Caco-2 (cell line): ENCODE measurements around the gene SMYD3. TPM values are rescaled to one million over a fixed set of nuclear protein-coding genes. Genes with fewer than 3 reads are reported as not detected.

Experiments used
- BruUV-seq: library from RNA; stranded (reverse); fragments of 400-500 nt; replicated peaks from 2 replicates; lab custom pipeline; 2021; lab: Mats Ljungman, UMichigan
- CTCF ChIA-PET: fragments of 300-600 bp; sonication (Branson Sonifier 250); formaldehyde crosslinking; loops from one replicate; lab custom pipeline; 2022; ENCODE audit warnings: antibody characterized with exemption; lab: Charles Lee
- POLR2A ChIA-PET: fragments of 300-600 bp; sonication (Branson Sonifier 250); formaldehyde crosslinking; loops from one replicate; lab custom pipeline; 2022; ENCODE audit warnings: antibody characterized with exemption; lab: Charles Lee
- DNase-seq, 2 experiments: peaks; one replicate each; pipeline versions ENCODE4 v3.0.0 to v3.0.0-alpha.2; 2020 to 2022
- H3K27me3 ChIP-seq: replicated peaks from 2 replicates; pipeline ENCODE4 v1.6.0; 2011; ENCODE audit warnings: low read length; ENCODE audit not compliant: control insufficient read depth, insufficient read depth
- H3K36me3 ChIP-seq: 2 replicates; pipeline ENCODE4 v1.5.1; 2011; ENCODE audit warnings: low read length; ENCODE audit not compliant: control insufficient read depth, insufficient read depth
- H3K4me1 ChIP-seq: fragments of 250-450 bp; sonication (Bioruptor Pico); 2 replicates; pipeline ENCODE4 v1.5.1; 2020; ENCODE audit warnings: mild to moderate bottlenecking
- H3K4me3 ChIP-seq: 2 replicates; pipeline ENCODE4 v1.5.1; 2011; ENCODE audit warnings: low read depth, mild to moderate bottlenecking, control low read depth, low read length
- H3K9me3 ChIP-seq: fragments of 250-450 bp; sonication (Bioruptor Pico); 2 replicates; pipeline ENCODE4 v1.5.1; 2020; ENCODE audit warnings: mild to moderate bottlenecking, moderate library complexity
- H3K27ac Mint-ChIP-seq: one replicate; pipeline ENCODE4 v1.8.0; 2022; ENCODE audit warnings: mixed read lengths; ENCODE audit not compliant: unreplicated experiment
- H3K27me3 Mint-ChIP-seq: one replicate; pipeline ENCODE4 v1.8.0; 2022; ENCODE audit warnings: mixed read lengths; ENCODE audit not compliant: insufficient read depth, unreplicated experiment
- H3K36me3 Mint-ChIP-seq: one replicate; pipeline ENCODE4 v1.8.0; 2022; ENCODE audit warnings: mild to moderate bottlenecking, mixed read lengths; ENCODE audit not compliant: insufficient read depth, unreplicated experiment
- H3K4me1 Mint-ChIP-seq: one replicate; pipeline ENCODE4 v1.8.0; 2022; ENCODE audit warnings: low read depth, mixed read lengths; ENCODE audit not compliant: unreplicated experiment
- H3K4me3 Mint-ChIP-seq: one replicate; pipeline ENCODE4 v1.8.0; 2022; ENCODE audit warnings: mild to moderate bottlenecking, moderate library complexity, mixed read lengths; ENCODE audit not compliant: unreplicated experiment
- H3K9me3 Mint-ChIP-seq: one replicate; pipeline ENCODE4 v1.8.0; 2022; ENCODE audit warnings: mixed read lengths; ENCODE audit not compliant: unreplicated experiment
- intact Hi-C: fragments of 100-400 bp; cut with micrococcal nuclease; formaldehyde crosslinking; loops from one replicate; pipeline ENCODE4 v1.10.0; 2022; ENCODE audit not compliant: unreplicated experiment
- total RNA-seq: library from RNA; stranded (reverse); gene quantifications from 2 replicates; pipeline ENCODE4 v1.2.3, GENCODE V29; 2022
- TF ChIP-seq, protein P1 (sequence below), 2 experiments: fragments of 200-600 bp in 1 of 2; IDR thresholded peaks; 1 replicate in 1 of 2; 2 replicates in 1 of 2; pipeline versions ENCODE4 v1.5.1 to v1.8.0; 2011 to 2022; ENCODE audit warnings: antibody characterized with exemption in 1 of 2, control low read depth in 1 of 2, inconsistent platforms in 1 of 2, low read depth in 1 of 2, low read length in 1 of 2, mild to moderate bottlenecking in 1 of 2, moderate library complexity in 1 of 2; ENCODE audit not compliant: insufficient read depth in 1 of 2, severe bottlenecking in 1 of 2, unreplicated experiment in 1 of 2

Gene SMYD3
- total RNA-seq, 1 experiment from 2014 or later, result 33.0 TPM

DNA sequence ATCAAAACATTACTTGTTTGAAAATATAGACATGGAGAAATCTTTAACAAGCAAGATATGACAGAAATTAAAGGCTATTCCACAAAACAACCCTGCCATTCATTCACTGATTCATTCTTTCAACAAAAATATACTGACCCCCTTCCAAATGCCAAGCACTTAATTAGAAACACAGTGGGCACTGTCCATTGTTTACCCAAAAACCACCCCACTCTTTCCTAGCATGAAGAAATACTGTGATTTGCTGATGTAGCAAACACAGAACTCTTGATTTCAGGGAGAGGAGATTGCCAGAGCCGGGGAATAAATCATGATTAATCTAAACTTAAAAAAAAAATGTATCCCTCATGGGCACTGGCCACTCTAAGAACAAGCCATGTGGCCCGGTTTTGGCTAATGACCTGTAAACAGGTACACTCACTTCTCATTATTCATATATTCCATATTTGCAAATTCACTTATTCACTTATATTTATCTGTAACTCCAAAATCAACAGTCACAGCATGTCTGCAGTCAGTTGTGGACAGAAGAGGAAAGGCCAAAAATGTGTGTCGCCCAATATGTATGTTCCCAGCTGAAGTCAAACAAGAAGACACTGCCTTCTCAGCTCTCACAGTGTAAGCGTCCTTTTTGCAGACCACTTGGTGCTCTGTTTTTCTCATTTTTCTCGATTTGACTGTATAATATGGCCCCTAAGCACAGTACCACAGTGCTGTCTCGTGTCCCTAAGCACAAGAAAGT lies 133.1 kb downstream of the SMYD3 start:
- Mint-ChIP-seq H3K9me3 (no peaks in the 10 kb centered on the region), H3K27me3 (no peaks in the 10 kb centered on the region), H3K4me1 (no peaks in the 10 kb centered on the region), H3K27ac (no peak overlapping the region), H3K4me3 (no peak overlapping the region), H3K36me3 (no peaks in the 10 kb centered on the region)
- intact Hi-C loops, result no loop called here
- TF ChIP-seq, protein P1, sequence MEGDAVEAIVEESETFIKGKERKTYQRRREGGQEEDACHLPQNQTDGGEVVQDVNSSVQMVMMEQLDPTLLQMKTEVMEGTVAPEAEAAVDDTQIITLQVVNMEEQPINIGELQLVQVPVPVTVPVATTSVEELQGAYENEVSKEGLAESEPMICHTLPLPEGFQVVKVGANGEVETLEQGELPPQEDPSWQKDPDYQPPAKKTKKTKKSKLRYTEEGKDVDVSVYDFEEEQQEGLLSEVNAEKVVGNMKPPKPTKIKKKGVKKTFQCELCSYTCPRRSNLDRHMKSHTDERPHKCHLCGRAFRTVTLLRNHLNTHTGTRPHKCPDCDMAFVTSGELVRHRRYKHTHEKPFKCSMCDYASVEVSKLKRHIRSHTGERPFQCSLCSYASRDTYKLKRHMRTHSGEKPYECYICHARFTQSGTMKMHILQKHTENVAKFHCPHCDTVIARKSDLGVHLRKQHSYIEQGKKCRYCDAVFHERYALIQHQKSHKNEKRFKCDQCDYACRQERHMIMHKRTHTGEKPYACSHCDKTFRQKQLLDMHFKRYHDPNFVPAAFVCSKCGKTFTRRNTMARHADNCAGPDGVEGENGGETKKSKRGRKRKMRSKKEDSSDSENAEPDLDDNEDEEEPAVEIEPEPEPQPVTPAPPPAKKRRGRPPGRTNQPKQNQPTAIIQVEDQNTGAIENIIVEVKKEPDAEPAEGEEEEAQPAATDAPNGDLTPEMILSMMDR (IDR thresholded peaks at IDR 0.05; ENCODE audit: insufficient read depth in 1 of 2, low read depth in 1 of 2, low read length in 1 of 2, severe bottlenecking in 1 of 2, unreplicated experiment in 1 of 2), result no peak
- no peaks in the 10 kb centered on the region for H3K9me3 ChIP-seq
- H3K36me3 ChIP-seq, result no peaks in the 10 kb centered on the region
- no peaks in the 10 kb centered on the region for H3K4me1 ChIP-seq
- ChIA-PET POLR2A (no interaction called here), CTCF (no interaction called here)
- no TSS peak for BruUV-seq
- no peak overlapping the region for H3K4me3 ChIP-seq
- H3K27me3 ChIP-seq, result no peaks in the 10 kb centered on the region
- DNase-seq, result no peak

DNA sequence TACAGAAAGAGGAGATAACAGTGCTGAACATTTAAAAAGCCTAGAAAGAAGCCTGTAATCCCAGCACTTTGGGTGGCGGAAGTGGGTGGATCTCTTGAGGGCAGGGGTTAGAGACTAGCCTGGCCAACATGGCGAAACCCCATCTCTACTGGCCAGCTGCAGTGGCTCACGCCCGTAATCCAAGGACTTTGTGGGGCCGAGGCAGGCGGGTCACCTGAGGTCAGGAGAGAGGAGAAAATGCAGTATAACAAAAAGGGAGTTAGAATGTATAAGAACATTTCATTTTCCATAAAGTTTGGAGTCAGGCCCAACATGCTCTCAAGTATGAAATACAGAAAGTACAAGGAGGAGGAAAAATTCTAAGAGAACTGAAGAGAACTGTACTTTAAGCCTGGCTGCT lies 134.5 kb downstream of the SMYD3 start:
- H3K36me3 Mint-ChIP-seq, result no peaks in the 10 kb centered on the region
- no peaks in the 10 kb centered on the region for H3K36me3 ChIP-seq
- no TSS peak for BruUV-seq
- H3K27ac Mint-ChIP-seq, result no peak overlapping the region
- ChIA-PET POLR2A (no interaction called here), CTCF (no interaction called here)
- H3K4me3 ChIP-seq, result no peak overlapping the region
- intact Hi-C loops, result no loop called here
- H3K4me1 Mint-ChIP-seq, result no peaks in the 10 kb centered on the region
- no peaks in the 10 kb centered on the region for H3K27me3 Mint-ChIP-seq
- no peak for DNase-seq
- no peaks in the 10 kb centered on the region for H3K9me3 ChIP-seq
- no peaks in the 10 kb centered on the region for H3K4me1 ChIP-seq
- TF ChIP-seq, protein P1 (IDR thresholded peaks at IDR 0.05; ENCODE audit: insufficient read depth in 1 of 2, low read depth in 1 of 2, low read length in 1 of 2, severe bottlenecking in 1 of 2, unreplicated experiment in 1 of 2), result no peak
- H3K27me3 ChIP-seq, result no peaks in the 10 kb centered on the region
- no peak overlapping the region for H3K4me3 Mint-ChIP-seq
- H3K9me3 Mint-ChIP-seq, result no peaks in the 10 kb centered on the region

DNA sequence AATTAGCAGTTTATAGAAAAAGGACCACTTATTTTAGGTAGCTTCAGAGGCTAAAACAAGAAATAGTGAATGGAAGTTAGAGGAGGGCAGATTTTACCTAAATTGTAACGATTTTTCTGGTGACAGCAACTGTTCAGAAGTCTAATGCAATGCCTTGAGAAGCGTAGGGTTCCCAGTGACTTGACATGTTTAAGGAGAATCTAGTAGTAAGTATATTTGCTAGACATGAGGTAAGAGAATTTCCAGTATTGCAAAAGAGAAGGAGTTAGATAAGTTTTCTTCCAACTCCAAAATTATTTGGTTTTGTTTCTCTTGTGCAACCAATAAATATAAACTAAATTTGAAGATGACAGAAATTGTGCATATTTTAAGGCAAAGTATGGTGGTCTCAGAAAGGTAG lies 140.0 kb downstream of the SMYD3 start:
- no peak for DNase-seq
- ChIA-PET POLR2A (no interaction called here), CTCF (no interaction called here)
- Mint-ChIP-seq H3K4me3 (no peak overlapping the region), H3K27me3 (no peaks in the 10 kb centered on the region), H3K27ac (no peak overlapping the region), H3K9me3 (no peaks in the 10 kb centered on the region), H3K36me3 (no peaks in the 10 kb centered on the region), H3K4me1 (no peaks in the 10 kb centered on the region)
- H3K9me3 ChIP-seq, result no peaks in the 10 kb centered on the region
- TF ChIP-seq, protein P1 (IDR thresholded peaks at IDR 0.05; ENCODE audit: insufficient read depth in 1 of 2, low read depth in 1 of 2, low read length in 1 of 2, severe bottlenecking in 1 of 2, unreplicated experiment in 1 of 2), result no peak
- intact Hi-C loops, result no loop called here
- no peak overlapping the region for H3K4me3 ChIP-seq
- H3K36me3 ChIP-seq, result no peaks in the 10 kb centered on the region
- no peaks in the 10 kb centered on the region for H3K27me3 ChIP-seq
- H3K4me1 ChIP-seq, result no peaks in the 10 kb centered on the region
- no TSS peak for BruUV-seq
